ENCODE measurements around the gene NAA16. TPM values are rescaled to one million over a fixed set of nuclear protein-coding genes. Genes with fewer than 3 reads are reported as not detected.

NAA16 gene
- total RNA-seq, 1 experiment from 2014 or later = 27.2 TPM

GRCh38 chr13:41364043-41364442 is 53.0 kb downstream of the NAA16 start:
- BruUV-seq (replicated peaks) = no TSS peak
- peaks cover 32% of the 10 kb centered on the region for H3K36me3 ChIP-seq (ENCODE audit: insufficient read depth, low read length, poor library complexity, severe bottlenecking)
- POLR2A ChIA-PET (ENCODE audit: low non-redundant PET) = no interaction called here

DNA sequence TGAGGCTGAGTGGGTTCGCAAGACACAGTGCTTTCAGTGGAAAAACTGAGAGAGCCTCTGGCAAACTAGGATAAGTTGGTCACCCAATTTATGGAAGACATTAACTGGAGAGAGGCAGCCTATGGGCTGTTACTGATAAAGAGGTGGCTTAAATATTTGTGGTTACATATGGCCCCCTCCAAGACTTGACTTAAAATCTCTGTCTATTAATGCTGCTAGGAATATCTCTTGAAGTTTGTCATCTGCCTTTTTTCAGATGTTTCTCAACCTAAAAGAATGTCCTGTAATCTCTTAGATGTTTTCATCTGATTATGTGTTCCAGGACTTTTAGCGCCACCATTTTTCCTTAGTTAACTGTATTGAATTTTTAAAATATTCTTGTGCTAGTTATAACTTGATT is 54.6 kb downstream of the NAA16 start:
- H3K36me3 ChIP-seq (ENCODE audit: insufficient read depth, low read length, poor library complexity, severe bottlenecking) = peaks cover 34% of the 10 kb centered on the region

More at GRCh38 chr13:41364043-41364442, 53.0 kb downstream of the NAA16 start:
- intact Hi-C loops (cut with micrococcal nuclease; ENCODE audit: unreplicated experiment) = no loop called here
- CTCF ChIA-PET = no interaction called here
- Histone ChIP-seq H3K27me3 (replicated peaks; ENCODE audit: insufficient read depth, low read depth, low read length, poor library complexity) (no peaks in the 10 kb centered on the region), H3K4me1 (ENCODE audit: insufficient read depth, low read length, poor library complexity, severe bottlenecking) (no peaks in the 10 kb centered on the region), H3K9me3 (ENCODE audit: low read depth, low read length, poor library complexity, severe bottlenecking) (no peaks in the 10 kb centered on the region), H3K4me3 (ENCODE audit: low read depth, low read length, poor library complexity, severe bottlenecking) (no peak overlapping the region), H3K27ac (ENCODE audit: low read depth, low read length, poor library complexity, severe bottlenecking) (no peak overlapping the region)
- no peak for DNase-seq (ENCODE audit: low spot score)
- no peak for TF ChIP-seq EZH2 (IDR thresholded peaks at IDR 0.05; ENCODE audit: borderline replicate concordance, low read depth, low read length, poor library complexity, severe bottlenecking)
- TF ChIP-seq, protein P1, sequence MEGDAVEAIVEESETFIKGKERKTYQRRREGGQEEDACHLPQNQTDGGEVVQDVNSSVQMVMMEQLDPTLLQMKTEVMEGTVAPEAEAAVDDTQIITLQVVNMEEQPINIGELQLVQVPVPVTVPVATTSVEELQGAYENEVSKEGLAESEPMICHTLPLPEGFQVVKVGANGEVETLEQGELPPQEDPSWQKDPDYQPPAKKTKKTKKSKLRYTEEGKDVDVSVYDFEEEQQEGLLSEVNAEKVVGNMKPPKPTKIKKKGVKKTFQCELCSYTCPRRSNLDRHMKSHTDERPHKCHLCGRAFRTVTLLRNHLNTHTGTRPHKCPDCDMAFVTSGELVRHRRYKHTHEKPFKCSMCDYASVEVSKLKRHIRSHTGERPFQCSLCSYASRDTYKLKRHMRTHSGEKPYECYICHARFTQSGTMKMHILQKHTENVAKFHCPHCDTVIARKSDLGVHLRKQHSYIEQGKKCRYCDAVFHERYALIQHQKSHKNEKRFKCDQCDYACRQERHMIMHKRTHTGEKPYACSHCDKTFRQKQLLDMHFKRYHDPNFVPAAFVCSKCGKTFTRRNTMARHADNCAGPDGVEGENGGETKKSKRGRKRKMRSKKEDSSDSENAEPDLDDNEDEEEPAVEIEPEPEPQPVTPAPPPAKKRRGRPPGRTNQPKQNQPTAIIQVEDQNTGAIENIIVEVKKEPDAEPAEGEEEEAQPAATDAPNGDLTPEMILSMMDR (conservative IDR thresholded peaks at IDR 0.05; ENCODE audit: low read depth, low read length) = no peak

DNA sequence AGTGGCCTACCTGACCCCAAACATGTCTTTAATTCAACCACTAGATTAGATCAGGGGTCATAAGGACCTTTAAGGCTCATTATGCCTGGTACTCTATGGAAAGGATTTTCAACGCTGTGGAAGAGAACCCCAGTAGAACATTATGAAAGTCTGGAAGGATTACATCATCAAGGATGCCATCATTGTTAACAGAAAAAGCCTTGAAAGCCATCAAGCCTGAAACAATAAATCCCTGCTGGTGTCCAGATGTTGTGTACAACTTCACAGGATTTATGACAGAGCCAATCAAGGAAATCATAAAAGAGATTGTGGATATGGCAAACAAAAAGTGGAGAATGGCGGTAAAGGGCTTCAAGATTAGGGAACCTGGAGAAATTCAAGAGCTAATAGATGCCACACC is 59.7 kb downstream of the NAA16 start:
- no TSS peak for BruUV-seq (replicated peaks)
- no peak overlapping the region for H3K27ac ChIP-seq (ENCODE audit: low read depth, low read length, poor library complexity, severe bottlenecking)
- H3K36me3 ChIP-seq (ENCODE audit: insufficient read depth, low read length, poor library complexity, severe bottlenecking) = peaks cover 31% of the 10 kb centered on the region
- ChIA-PET POLR2A (ENCODE audit: low non-redundant PET) (no interaction called here), CTCF (no interaction called here)
- intact Hi-C loops (cut with micrococcal nuclease; ENCODE audit: unreplicated experiment) = no loop called here
- no peak for DNase-seq (ENCODE audit: low spot score)
- no peaks in the 10 kb centered on the region for H3K9me3 ChIP-seq (ENCODE audit: low read depth, low read length, poor library complexity, severe bottlenecking)
- TF ChIP-seq, protein P1 (conservative IDR thresholded peaks at IDR 0.05; ENCODE audit: low read depth, low read length) = no peak
- no peak for TF ChIP-seq EZH2 (IDR thresholded peaks at IDR 0.05; ENCODE audit: borderline replicate concordance, low read depth, low read length, poor library complexity, severe bottlenecking)
- no peak overlapping the region for H3K4me3 ChIP-seq (ENCODE audit: low read depth, low read length, poor library complexity, severe bottlenecking)
- H3K4me1 ChIP-seq (ENCODE audit: insufficient read depth, low read length, poor library complexity, severe bottlenecking) = no peaks in the 10 kb centered on the region
- H3K27me3 ChIP-seq (replicated peaks; ENCODE audit: insufficient read depth, low read depth, low read length, poor library complexity) = no peaks in the 10 kb centered on the region

More for the DNA sequence above, 54.6 kb downstream of the NAA16 start:
- Histone ChIP-seq H3K4me1 (ENCODE audit: insufficient read depth, low read length, poor library complexity, severe bottlenecking) (no peaks in the 10 kb centered on the region), H3K4me3 (ENCODE audit: low read depth, low read length, poor library complexity, severe bottlenecking) (no peak overlapping the region), H3K27me3 (replicated peaks; ENCODE audit: insufficient read depth, low read depth, low read length, poor library complexity) (no peaks in the 10 kb centered on the region), H3K9me3 (ENCODE audit: low read depth, low read length, poor library complexity, severe bottlenecking) (no peaks in the 10 kb centered on the region), H3K27ac (ENCODE audit: low read depth, low read length, poor library complexity, severe bottlenecking) (no peak overlapping the region)
- ChIA-PET CTCF (no interaction called here), POLR2A (ENCODE audit: low non-redundant PET) (no interaction called here)
- no TSS peak for BruUV-seq (replicated peaks)
- intact Hi-C loops (cut with micrococcal nuclease; ENCODE audit: unreplicated experiment) = no loop called here
- no peak for TF ChIP-seq EZH2 (IDR thresholded peaks at IDR 0.05; ENCODE audit: borderline replicate concordance, low read depth, low read length, poor library complexity, severe bottlenecking)
- TF ChIP-seq, protein P1 (conservative IDR thresholded peaks at IDR 0.05; ENCODE audit: low read depth, low read length) = no peak
- DNase-seq (ENCODE audit: low spot score) = no peak
